Stimulated activated CD8-positive, alpha-beta memory T cell treated with anti-CD3 and anti-CD28 coated beads, Interleukin-15, amount 100 ng/mL, for 48 hours (primary cell): ENCODE results near the gene LRRFIP1.

Experiments used
- DNase-seq, 2 donors: peaks; one replicate each; pipeline ENCODE4 v3.0.0-alpha.2; 2020; ENCODE audit warnings: low read depth in 2 of 2

LRRFIP1 gene

DNA sequence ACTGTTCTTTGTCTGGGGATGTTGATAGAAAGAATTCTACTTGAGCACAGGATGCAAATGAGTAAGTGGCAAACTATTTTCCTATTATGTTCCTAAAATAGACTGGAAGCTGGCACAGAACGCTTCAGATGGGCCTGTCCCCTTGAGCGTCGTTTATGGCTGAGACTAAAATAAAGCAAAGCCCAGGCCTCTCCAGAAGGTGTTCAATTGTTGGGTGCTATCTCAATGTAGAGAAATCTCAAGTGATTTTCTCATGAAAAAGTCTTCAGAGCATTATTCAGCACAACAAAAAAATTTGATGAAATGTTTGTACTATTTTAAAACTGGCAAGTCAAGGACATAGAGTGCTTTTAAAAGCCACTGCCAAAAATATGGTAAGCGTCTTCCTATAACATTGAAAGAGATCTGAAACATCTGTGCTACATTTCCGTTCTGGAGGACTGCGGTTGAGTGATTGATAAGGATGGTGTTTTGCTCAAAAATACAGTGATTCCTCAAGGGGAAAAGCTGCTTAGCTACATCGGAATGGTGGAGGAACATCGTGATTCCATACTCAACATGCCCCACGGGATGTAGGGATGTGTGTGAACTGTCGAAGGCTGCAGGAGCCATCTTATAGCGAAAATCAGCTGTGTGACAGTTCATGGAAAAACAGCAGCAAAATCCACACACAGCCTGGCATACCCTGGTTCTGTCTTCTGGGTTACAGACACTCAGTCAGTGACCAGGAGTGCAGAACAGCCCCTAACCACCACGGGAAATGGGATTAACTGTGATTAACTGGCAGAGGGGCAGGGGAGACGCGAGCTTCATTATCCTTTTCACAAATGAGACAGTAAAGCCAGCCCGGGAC, 10.4 kb upstream of the LRRFIP1 start:
- DNase-seq, result no peak

DNA sequence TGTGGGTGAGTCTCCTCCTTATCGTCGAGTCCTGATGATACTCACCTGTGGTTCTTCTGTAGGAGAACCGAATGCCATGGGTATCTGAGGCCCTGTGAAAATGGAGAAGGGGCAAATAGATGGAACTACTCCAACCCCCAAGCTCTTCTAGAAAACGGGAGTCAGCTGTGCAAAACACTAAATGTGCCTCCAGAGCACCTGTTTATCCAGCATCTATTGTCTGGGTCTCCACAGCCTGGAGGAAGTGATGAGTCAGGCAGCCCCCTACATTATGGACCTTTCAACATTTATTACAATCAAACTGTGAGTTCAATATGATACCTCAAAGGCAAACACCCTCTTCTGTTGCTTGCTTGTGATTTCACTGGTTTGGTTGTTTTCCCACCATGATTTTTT, 9.8 kb upstream of the LRRFIP1 start:
- no peak for DNase-seq

DNA sequence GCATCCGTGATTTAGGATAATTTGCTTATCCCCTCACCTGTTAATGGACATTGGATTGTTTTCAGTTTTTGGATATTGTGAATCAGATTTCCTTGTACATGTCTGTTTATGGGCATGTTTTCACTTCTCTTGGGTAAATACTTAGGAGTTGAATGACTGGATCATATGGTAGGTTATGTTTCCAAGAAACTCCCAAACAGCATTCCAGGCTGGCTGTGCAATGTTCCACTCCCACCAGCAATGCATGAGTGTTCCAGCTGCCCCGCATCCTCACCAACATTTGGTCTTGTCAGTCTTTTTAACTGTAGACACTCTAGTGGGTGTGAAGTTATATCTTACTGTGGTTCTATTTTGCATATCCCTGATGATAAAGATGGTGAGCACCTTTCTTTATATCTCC, 8.9 kb upstream of the LRRFIP1 start:
- no peak for DNase-seq

DNA sequence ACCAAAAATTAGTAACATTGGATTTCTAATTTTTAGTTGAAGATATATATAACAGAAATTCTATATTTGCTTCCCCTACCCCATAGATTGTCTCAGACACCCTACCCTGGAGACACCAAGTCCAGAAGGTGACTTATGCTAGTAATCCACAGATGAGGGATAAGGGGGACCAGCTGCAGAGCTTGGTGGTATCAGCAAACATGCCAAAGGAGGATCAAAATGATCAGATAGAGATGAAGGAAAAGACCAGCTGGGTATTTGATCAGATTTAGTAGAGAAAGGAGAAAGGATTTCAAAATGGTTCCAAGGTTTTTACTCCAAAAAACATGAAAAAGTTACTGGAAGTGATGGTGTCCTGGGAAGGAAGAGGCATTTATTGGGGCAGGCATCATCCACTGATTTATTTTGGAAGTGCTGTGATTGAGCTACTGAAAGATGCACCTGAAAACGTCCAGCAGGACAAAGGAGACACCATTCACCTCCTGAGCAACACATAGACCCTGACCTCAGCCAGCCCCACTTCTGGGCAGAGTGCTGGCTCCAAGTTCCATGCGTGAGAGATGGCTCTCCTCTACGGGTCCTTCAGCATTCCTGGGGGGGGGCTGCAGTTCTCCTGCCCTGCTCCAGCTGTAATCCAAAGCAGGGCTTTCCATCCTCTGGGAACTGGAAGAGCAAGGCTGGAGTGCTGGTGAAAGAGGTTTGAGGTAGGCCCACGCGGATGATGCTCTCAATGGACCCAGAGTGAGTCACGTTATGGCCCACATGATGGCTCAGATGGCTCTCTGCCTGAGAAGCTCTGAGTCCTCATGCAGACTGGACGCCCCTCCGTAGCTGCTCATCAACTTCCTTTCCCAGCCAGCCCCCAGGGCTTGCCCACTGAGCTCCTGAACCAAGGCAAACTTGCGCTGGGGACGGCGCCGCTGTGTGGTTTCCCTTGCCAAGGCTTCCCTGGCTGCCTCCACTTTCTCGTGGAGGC, 3.7 kb upstream of the LRRFIP1 start:
- DNase-seq, result no peak

DNA sequence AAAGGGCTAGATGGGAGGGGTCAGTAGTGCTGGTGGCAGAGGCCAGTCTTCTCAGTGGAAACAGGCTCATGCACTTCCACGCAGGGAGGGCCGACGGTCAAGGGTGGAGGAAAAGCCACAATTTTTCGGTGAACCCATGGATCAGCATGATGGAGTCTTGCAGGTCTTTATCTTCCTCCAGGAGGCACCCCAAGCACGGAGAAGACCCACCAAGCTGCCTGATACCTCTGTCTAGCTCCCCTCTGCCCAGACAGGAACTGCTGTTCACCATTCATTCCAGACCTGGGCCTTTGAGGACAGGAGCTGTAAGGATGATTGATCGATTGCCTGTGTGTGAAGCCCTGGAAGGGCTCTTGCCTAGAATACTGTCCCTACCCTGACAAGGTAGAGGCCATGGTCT, 2.8 kb upstream of the LRRFIP1 start:
- DNase-seq, result no peak

DNA sequence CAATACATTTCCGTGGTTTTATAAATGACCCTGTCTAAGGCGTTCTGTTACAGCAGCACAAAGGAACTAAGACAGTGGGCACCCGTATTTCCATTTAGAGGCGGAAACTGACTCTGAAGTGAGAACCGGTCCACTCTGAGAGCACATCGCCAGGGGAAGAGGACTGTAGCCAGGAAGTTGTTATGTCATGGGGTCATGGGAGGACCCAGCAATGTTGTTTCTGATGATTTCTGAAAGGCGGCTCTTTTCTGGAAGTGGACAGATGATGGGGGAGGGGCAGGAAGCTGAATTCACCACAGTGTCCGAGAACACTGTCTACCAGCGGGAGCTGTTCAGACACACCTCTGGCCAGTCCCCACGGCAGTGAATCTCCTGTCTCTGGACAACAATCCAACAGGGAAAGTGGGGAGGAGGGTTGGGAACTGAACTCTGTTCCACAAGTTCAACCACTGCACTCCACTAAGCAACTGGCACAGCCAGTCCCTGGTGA, 2.1 kb upstream of the LRRFIP1 start:
- DNase-seq, result no peak

DNA sequence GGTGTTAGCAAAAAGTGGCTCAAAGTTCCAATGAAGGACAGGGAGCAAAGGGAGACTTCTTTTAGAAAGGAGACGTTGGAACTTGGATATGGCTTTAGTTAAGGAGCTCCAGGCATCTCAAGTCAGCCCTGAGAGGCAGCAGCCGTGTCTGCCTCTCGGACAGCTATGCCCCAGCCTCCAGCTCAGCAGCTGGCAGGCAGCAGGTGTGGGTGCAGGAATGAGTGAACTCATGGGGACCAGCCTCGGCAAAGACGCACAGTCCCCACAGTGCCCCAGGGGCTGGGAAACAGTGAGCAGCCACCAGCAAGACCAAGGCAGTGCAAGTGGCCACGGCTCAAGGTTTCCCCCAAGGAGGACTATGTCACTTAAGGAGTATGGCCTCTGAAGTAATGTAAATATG, 1.6 kb upstream of the LRRFIP1 start:
- DNase-seq, result no peak

DNA sequence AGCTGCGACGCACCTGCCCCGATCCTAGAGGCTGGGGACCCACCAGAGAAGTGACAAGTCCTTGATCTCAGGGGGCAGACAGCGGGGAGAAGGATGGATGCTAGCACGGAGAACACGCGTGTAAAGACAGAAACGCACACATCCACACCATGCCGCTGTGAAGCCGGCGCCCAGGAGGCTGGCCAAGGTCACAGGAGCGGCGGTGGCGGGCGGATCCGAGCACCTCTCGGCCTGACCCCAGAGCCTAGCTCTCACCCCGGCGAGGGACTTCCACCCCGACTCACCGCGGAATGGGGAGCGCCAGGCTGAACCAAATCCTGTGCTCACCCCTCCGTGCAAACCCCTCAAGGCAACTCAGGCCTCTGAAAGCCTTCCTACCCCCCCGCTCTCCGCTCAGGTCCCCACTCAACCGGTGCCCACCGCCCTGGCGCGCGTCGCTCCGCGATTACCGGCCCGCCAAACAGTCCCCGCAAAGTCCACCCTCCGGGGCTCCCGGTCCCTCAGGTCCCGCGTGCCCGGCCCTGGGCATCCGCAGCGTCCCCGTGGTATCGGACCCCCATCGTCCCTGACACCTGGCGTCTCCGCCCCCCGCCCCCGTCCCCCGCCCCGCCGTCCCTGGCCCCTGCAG, 460 bp upstream of the LRRFIP1 start:
- DNase-seq, result no peak

DNA sequence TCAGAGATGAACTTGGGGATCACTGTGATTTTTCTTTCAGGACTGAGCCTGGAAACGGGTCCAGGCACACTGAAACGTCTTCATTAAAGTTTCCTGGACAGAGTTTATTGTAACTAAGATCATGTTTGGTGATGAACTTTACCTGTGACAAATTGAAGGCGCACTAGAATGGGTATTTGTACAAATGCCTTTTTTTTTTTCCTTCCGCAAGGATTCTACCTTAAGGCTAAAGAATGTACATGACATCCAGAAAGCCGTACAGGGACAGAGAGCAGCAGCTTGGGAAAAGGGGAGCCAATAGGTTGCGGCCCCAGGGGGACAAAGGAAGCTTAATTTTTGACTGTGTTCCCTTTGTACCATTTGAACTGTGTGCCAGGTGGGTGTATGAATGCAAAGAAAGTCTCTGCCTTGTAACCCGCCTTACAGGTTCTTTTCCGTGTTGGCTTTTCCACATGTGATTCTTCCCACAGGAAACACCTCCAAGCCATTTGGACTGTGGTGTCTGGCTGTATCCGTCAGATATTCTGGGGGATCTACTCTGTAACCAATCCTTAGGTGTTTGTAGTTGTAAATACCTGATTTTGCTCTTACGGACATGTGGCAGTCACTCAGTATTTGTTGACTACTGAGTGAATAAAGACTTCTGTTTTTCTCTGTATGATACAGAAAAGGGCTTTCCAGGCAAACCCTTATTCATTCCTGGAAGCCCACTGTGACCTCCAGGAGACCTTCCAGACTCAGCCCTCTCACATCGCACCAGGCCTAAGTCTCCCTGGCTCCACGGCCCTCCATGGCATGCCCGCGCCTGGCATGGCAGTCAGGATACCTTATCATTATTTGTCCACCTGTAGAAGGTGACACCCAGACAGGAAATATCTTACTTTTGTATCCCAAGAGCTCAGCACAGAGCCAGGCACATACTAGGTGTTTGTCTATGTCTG, 1.1 kb downstream of the LRRFIP1 start:
- DNase-seq, result no peak

DNA sequence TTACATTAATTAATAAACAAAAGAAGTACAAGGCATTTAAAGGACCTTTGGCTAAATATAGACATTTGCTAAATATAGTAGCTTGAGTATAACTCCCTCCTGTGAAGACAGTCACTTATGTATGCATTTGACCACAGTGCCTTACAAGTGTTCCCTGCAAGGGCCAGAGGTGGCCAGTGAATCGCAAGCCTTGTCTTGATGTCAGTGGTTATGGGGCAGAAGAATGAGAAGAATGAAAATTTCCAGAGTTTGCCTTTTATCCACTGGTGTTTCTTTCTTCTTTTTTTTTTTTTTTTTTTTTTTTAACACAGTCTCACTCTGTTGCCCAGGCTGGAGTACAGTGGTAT, 1.8 kb downstream of the LRRFIP1 start:
- no peak for DNase-seq

DNA sequence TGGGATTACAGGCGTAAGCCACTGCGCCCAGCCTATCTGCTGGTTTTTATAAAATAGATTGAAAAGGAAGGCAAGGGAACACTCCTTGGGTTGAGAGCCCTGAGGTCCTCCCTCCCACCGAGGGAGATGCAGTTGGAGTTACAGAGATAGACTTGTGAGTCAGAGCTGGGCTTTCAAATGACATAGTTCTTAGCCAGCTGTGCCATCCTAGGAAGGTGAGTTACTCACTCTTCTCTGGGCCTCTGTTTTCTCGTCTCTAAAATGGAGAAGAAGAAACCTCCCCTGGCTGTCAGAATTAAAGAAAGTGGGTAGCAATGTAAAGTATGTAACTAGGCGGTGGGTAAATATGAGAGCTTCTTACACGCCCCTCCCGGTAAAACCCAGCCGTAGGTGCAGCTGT, 2.4 kb downstream of the LRRFIP1 start:
- DNase-seq, result no peak

DNA sequence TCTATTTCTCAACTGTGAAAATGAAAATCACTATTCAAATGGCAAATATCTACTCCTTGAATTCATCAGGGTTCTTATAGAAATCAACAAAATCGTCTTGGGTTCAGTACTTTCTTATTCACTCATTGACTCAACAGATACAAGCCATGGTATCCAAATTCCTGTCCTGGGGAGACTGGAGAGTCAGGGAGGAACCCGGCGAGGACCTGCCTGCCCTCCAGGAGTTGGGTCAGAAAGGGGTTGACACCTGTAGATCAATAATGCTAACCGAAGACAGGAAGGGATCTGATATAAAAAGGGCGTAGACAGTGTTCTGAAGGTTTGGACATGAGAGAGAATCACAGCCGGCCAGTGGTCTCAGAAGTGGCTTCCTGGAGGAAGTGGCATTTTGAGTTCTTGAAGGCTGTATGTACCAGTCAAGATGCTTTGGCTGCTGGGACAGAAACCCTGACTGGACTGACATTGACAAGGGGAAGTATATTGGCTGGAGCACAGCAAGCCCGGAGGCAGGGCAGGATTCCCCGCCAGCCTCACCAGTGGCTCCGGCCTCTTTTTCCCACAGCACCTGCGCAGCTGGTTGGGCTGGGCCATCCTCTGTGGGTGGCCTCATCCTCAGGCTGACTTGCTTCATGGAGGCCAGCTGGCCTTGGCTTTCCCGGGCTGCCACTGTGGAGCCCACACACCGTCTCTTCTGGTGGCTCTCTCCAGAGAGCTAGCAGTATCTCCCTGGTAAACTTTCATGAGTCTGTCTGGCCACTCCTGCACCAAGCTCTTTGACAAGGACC, 3.0 kb downstream of the LRRFIP1 start:
- DNase-seq, result no peak

DNA sequence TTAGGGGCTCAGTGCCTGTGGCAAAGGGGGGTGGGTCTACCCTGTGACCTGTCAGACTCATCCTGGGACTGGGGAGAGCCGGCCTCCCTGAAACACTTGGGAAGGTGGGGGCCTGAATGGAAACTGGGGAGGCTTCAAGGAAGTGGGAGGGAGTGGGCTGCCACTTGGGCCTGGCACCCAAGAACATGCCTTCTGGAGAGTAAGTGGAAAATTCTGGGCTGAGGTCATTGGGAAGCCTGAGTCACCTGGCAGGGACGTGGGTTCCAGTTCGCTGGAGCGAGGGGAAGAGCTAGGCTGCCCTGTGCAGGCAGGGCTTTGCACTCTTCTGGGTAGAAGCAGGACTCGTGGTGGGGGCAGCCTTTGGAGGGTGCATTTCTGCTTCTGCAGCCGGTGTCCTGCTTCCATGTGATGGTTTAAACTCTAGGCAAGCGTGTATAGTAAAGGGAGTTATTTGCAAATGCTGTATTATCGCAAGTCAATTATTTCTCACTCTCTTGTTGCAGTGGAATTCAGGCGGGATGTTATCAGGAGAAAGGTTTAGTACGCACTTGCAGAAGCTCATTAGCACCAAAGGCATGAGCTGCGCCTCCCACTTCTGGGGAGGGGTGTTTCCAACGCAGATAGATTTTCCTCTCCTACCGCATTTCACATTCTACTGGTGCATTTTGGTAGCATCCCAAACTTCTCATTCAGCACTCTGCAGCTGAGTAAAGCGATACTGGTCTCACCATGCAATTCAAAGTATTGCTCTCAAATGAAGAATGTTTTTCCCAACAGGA, 3.8 kb downstream of the LRRFIP1 start:
- no peak for DNase-seq

DNA sequence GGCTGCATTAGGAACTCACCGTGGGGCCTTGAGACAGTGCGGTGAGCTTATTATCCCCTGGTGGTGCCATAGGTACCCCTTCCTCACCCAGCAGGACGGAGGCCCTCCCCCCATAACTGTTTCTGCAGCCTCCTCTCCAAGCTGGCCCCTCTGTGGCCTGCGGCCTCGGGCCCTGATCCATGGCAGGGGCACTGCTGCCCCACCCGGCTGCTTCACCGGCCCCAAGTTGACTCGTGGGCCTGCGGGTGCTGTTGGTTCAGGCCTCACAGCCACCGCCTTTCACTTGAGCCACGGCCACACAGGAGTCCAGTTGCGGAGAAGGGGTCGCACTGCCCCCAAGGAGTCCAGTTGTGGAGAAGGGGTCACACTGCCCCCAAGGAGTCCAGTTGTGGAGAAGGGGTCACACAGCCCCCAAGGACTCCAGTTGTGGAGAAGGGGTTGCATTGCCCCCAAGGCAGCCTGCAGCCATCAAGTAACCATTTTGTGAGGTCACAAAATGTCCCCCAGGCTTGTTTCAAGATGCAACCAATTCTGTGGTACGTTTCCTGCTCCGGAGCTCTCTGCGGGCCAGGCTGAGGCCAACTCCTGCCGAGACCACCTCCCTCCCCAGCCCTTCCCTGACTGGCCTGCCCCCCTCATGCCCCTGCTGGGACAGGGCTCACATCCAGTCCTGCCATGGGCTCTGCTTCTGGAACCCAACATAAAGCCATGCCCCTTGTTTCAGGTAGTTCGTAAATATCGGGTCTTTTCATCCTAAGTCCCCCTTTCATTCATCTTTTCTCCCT, 4.6 kb downstream of the LRRFIP1 start:
- DNase-seq, result no peak

DNA sequence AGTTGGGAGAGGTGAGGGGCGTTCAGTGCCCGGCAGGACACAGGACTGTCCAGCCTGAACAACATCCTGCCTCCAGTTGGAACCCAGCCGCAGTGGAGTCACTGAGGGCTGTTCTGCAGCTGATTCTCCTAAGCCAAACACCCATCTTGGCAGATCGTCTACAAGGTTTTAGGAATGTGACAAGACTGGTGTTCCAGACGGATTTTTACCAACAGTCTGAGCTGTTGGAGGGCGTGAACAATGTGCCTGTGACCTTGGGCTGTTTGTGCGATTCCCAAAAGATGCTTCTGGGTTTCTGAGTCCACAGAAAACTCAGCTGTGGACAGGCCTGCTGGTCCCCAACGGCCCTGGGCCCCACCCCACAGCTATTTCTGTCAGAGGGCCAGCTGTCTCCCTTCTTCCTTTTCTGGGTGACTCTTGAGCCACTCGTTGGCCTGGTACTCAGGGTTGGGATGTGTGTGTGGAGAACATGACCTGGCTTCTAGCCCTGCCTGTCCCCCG, 5.7 kb downstream of the LRRFIP1 start:
- DNase-seq, result no peak

DNA sequence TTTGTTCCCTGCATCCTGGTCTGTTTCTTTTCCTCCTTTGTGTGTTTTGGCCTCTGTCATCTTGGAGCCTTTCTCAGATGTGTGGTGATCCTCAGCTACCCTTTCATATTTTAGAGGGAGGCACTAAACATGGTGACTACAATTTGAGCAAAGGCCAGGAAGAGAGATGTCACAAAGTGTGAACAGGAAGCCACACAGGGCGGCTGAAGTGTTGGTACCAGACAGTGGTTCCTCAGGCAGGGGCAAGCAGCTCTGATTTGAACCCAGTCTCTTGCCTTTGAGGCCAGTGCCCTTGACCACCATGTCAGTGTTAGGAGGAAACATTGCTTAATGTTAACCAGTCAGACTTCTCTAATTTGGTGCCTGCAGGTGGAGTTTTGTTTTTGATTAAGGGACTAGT, 9.2 kb downstream of the LRRFIP1 start:
- no peak for DNase-seq

DNA sequence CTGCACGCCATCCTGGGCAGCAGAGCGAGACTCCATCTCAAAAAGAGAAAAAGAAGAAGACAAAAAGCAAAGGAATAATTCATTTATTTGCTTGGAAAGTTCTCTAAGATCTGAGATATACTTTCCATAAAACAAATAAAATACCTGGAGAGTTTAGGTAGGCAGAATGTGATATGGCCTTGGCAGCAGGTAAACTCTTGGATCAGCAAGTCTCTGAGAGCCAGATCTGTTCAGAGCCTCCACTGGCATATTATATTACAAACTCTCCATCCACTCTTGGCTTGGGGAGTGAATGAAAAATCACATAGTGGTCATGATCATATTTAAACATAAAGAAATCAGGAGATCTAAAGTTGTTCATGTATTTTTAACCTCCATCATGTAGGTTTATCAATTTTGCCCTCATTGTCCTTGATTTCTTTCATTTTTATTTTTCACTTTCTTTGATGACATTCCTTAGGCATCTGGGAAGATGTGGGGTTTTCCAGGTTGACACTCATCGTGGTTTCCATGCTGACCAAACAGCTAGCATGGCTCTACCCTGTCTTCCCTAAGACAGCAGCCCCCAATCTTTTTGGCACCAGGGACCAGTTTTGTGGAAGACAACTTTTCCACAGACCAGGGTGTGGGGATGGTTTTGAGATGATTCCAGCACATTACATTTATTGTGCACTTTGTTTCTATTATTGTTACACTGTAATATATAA, 10.2 kb downstream of the LRRFIP1 start:
- DNase-seq, result no peak

DNA sequence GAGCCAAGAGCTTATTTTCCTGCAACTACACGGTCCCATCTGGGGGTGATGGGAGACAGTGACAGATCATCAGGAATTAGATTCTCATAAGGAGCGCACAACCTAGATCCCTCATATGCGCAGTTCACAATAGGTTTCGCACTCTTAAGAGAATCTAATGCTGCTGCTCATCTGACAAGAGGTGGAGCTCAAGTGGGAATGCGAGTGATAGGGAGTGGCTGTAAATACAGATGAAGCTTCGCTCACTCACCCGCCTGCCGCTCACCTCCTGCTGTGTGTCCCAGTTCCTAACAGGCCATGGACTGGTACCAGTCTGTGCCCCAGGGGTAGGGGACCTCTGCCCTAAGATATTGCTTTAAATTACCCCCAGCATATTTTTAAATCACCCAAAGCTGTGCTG, 10.8 kb downstream of the LRRFIP1 start:
- DNase-seq, result no peak
